22Rv1 (cell line): Measurements from ENCODE around the gene ZNF836.

Source experiments
- ZFX ChIP-seq: fragments of 450-650 bp; IDR thresholded peaks from 2 replicates; pipeline ENCODE4 v1.6.1; 2017; ENCODE audit warnings: antibody characterized with exemption, borderline replicate concordance
- TF ChIP-seq, protein P1 (sequence below): fragments of 450-650 bp; IDR thresholded peaks from 2 replicates; pipeline ENCODE4 v1.5.1; 2017; ENCODE audit warnings: mild to moderate bottlenecking

DNA sequence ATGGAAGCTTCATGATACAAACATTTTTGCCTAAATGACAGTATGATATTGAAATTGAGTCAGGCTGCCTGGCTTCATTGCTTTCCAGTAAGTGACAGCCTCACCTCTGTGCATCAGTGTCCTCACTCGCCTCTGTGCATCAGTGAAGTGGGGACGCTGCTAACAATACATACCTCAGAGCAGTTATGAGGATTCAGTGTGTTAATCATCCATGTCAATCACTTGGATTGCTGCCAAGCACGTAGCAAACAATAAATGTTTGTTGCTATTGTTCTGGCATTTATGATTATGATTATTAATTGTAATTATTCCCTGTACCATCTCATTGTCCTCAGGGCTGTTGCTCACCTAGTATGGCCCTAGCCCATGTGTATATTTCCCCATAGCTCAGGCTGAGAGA, 27.3 kb upstream of the ZNF836 start:
- TF ChIP-seq, protein P1, sequence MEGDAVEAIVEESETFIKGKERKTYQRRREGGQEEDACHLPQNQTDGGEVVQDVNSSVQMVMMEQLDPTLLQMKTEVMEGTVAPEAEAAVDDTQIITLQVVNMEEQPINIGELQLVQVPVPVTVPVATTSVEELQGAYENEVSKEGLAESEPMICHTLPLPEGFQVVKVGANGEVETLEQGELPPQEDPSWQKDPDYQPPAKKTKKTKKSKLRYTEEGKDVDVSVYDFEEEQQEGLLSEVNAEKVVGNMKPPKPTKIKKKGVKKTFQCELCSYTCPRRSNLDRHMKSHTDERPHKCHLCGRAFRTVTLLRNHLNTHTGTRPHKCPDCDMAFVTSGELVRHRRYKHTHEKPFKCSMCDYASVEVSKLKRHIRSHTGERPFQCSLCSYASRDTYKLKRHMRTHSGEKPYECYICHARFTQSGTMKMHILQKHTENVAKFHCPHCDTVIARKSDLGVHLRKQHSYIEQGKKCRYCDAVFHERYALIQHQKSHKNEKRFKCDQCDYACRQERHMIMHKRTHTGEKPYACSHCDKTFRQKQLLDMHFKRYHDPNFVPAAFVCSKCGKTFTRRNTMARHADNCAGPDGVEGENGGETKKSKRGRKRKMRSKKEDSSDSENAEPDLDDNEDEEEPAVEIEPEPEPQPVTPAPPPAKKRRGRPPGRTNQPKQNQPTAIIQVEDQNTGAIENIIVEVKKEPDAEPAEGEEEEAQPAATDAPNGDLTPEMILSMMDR = no peak
- no peak for TF ChIP-seq ZFX
